ENCODE measurements around the gene CATSPER1. TPM values are rescaled to one million over a fixed set of nuclear protein-coding genes. Genes with fewer than 3 reads are reported as not detected.

Gene CATSPER1
- total RNA-seq, 1 experiment from 2014 or later: 4.2 TPM

DNA sequence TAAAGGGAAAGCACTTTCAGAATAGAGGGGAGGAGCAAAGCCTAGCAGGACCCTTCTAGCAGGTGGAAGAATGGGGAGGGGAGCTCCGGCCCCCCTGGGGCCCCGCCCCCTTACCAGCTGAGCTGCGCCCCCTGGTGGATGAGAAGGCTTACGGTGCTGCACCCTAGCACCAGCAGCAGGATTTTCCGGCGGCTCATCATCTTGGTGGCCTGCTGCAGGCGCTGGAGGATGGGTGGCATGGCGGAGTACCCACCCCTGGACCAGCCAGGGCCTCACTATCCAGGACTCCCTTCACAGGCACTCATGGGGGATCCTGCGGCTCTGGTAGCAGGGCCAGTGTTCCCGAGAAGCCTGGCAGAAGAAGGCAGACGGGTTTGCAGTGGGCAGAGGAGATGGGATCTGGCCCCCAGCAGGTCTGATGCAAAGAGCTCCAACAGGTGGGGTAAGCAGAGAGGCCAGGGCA is 18.9 kb upstream of the CATSPER1 start:
- no peaks in the 10 kb centered on the region for H3K4me1 ChIP-seq (replicated peaks; ENCODE audit: insufficient read depth)
- peaks cover 15% of the 10 kb centered on the region for H3F3A ChIP-seq (ENCODE audit: insufficient read depth, low read depth)
- H4K20me1 ChIP-seq (ENCODE audit: insufficient read depth): no peaks in the 10 kb centered on the region
- no peaks in the 10 kb centered on the region for H3K9me3 ChIP-seq (ENCODE audit: insufficient read depth, low read depth)
- no peaks in the 10 kb centered on the region for H3K9me2 ChIP-seq (ENCODE audit: insufficient read depth)
- no peak overlapping the region for H2AFZ ChIP-seq
- intact Hi-C loops (cut with micrococcal nuclease; ENCODE audit: unreplicated experiment): no loop called here
- peak overlapping the region; percentile 49 for H3K4me2 ChIP-seq
- peak; percentile 70 to 81 for DNase-seq
- BruUV-seq (replicated peaks): no TSS peak
- ChIA-PET POLR2A (ENCODE audit: unreplicated experiment) (interaction anchor here (0.5 to 1.1 kb wide), 4 partner anchors 13 to 186 kb away, joined by 4 to 10 read pairs (median 5); no protein-coding TSS in a partner anchor), CTCF (interaction anchor here (0.5 to 1.9 kb wide), 12 partner anchors 19 to 1201 kb away, joined by 3 to 7 read pairs (median 3); partner anchors contain the start of genes CATSPER1 and FIBP)
- H3K27me3 ChIP-seq (ENCODE audit: insufficient read depth, low read depth): no peaks in the 10 kb centered on the region
- no peak for TF ChIP-seq EZH2 (IDR thresholded peaks at IDR 0.05; ENCODE audit: low read depth)
- TF ChIP-seq, protein P1, sequence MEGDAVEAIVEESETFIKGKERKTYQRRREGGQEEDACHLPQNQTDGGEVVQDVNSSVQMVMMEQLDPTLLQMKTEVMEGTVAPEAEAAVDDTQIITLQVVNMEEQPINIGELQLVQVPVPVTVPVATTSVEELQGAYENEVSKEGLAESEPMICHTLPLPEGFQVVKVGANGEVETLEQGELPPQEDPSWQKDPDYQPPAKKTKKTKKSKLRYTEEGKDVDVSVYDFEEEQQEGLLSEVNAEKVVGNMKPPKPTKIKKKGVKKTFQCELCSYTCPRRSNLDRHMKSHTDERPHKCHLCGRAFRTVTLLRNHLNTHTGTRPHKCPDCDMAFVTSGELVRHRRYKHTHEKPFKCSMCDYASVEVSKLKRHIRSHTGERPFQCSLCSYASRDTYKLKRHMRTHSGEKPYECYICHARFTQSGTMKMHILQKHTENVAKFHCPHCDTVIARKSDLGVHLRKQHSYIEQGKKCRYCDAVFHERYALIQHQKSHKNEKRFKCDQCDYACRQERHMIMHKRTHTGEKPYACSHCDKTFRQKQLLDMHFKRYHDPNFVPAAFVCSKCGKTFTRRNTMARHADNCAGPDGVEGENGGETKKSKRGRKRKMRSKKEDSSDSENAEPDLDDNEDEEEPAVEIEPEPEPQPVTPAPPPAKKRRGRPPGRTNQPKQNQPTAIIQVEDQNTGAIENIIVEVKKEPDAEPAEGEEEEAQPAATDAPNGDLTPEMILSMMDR (conservative IDR thresholded peaks at IDR 0.05): peak; percentile 99
- no peak overlapping the region for H3K27ac ChIP-seq
- no peaks in the 10 kb centered on the region for H3K36me3 ChIP-seq (ENCODE audit: low read depth)
- H3K79me2 ChIP-seq (ENCODE audit: low read depth): no peaks in the 10 kb centered on the region
- peak overlapping the region; percentile 1; the same call in 1 of the 2 replicates for H3K4me3 ChIP-seq

- H3K27me3 ChIP-seq (ENCODE audit: insufficient read depth, low read depth): no peaks in the 10 kb centered on the region
- CTCF ChIA-PET: interaction anchor here (0.6 to 1.9 kb wide), 10 partner anchors 19 to 1201 kb away, joined by 3 to 7 read pairs (median 3); partner anchors contain the start of gene CATSPER1
- peak overlapping the region; percentile 1; the same call in 1 of the 2 replicates for H3K4me3 ChIP-seq
- H3K36me3 ChIP-seq (ENCODE audit: low read depth): no peaks in the 10 kb centered on the region
- POLR2A ChIA-PET (ENCODE audit: unreplicated experiment): interaction anchor here (0.5 to 1.1 kb wide), 4 partner anchors 14 to 185 kb away, joined by 4 to 10 read pairs (median 5); no protein-coding TSS in a partner anchor
- no TSS peak for BruUV-seq (replicated peaks)
- H3K79me2 ChIP-seq (ENCODE audit: low read depth): no peaks in the 10 kb centered on the region
- no peak overlapping the region for H2AFZ ChIP-seq
- no peak overlapping the region for H3K27ac ChIP-seq
- H3K9me3 ChIP-seq (ENCODE audit: insufficient read depth, low read depth): no peaks in the 10 kb centered on the region
- H3K9me2 ChIP-seq (ENCODE audit: insufficient read depth): no peaks in the 10 kb centered on the region
- no peaks in the 10 kb centered on the region for H3K4me1 ChIP-seq (replicated peaks; ENCODE audit: insufficient read depth)
- intact Hi-C loops (cut with micrococcal nuclease; ENCODE audit: unreplicated experiment): no loop called here
- H3K4me2 ChIP-seq: peak overlapping the region; percentile 49
- H4K20me1 ChIP-seq (ENCODE audit: insufficient read depth): no peaks in the 10 kb centered on the region
- TF ChIP-seq, protein P1 (conservative IDR thresholded peaks at IDR 0.05): no peak
- TF ChIP-seq EZH2 (IDR thresholded peaks at IDR 0.05; ENCODE audit: low read depth): no peak
- peaks cover 11% of the 10 kb centered on the region for H3F3A ChIP-seq (ENCODE audit: insufficient read depth, low read depth)
- no peak for DNase-seq
Observed at GRCh38 chr11:66044757-66045156, 18.5 kb upstream of the CATSPER1 start.

DNA sequence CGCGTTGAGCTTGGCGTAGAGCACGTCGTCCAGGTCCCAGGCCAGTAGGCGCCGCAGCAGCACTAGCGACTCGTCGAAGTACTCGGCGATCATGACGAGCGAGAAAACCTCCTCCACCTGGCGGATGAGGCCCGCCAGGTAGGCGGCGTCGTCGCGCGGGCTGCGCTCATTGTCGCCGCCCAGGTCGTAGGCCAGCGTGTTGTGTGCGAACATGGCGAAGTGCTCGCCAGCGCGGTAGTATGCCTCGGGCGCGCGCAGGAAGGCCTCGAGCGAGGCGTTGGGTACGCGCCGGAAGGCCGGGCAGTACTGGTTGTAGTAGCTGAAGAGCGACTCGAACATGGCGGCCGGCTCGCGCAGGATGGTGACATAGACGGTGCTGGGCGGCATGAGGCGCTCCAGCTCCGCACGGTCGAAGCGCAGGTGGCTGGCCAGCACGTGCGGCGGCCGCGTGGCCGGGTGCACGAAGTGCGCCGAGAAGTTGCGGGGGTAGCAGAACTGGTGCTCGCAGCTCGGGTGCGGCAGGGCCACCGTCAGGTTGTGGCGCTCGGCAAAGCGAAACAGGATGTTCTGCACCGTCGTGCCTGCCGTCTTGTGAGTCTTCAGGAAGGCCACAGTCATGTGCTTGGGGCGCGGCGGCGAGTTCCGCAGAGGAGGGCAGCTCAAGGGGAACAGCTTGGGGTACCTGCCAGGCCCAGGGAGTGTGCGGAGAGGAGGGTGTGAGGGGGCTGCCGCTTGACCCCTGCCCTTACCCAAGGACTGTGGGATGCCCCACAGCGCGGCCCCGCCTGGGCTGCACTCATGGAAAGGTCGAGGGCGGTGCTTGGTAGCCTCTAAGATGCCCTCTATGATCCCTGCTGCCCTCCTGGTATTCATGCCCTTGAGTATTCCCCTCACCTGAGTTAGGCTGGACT is 17.0 kb upstream of the CATSPER1 start:
- no peak overlapping the region for H3K4me3 ChIP-seq
- intact Hi-C loops (cut with micrococcal nuclease; ENCODE audit: unreplicated experiment): no loop called here
- no TSS peak for BruUV-seq (replicated peaks)
- TF ChIP-seq, protein P1 (conservative IDR thresholded peaks at IDR 0.05): no peak
- TF ChIP-seq EZH2 (IDR thresholded peaks at IDR 0.05; ENCODE audit: low read depth): no peak
- no peaks in the 10 kb centered on the region for H3K4me1 ChIP-seq (replicated peaks; ENCODE audit: insufficient read depth)
- no peak overlapping the region for H3K4me2 ChIP-seq
- H3K27ac ChIP-seq: no peak overlapping the region
- no peaks in the 10 kb centered on the region for H3K9me2 ChIP-seq (ENCODE audit: insufficient read depth)
- DNase-seq: no peak
- no peaks in the 10 kb centered on the region for H3K79me2 ChIP-seq (ENCODE audit: low read depth)
- POLR2A ChIA-PET (ENCODE audit: unreplicated experiment): interaction anchor here (0.7 kb wide), 1 partner anchor 318 kb away, joined by 3 read pairs; no protein-coding TSS in a partner anchor
- CTCF ChIA-PET: interaction anchor here (0.6 to 1.7 kb wide), 2 partner anchors 12 to 21 kb away, joined by 4 to 6 read pairs; no protein-coding TSS in a partner anchor
- H3K27me3 ChIP-seq (ENCODE audit: insufficient read depth, low read depth): no peaks in the 10 kb centered on the region
- H3K9me3 ChIP-seq (ENCODE audit: insufficient read depth, low read depth): no peaks in the 10 kb centered on the region
- H3K36me3 ChIP-seq (ENCODE audit: low read depth): no peaks in the 10 kb centered on the region
- peaks cover 11% of the 10 kb centered on the region for H3F3A ChIP-seq (ENCODE audit: insufficient read depth, low read depth)
- no peaks in the 10 kb centered on the region for H4K20me1 ChIP-seq (ENCODE audit: insufficient read depth)
- H2AFZ ChIP-seq: no peak overlapping the region
